H7 (cell line): ENCODE results near the gene GPRASP3. TPM values are rescaled to one million over a fixed set of nuclear protein-coding genes. Genes with fewer than 3 reads are reported as not detected.
"Not testable (repeated sequence)": the region's sequence is repeated elsewhere in the genome, so short reads cannot be mapped to it uniquely, and the experiment has no call there.

Experiments used
- DNase-seq: peaks from one replicate; pipeline ENCODE4 v3.0.0; 2012
- H3K27me3 ChIP-seq: 2 replicates; pipeline ENCODE4 v1.6.0; 2011; ENCODE audit warnings: mild to moderate bottlenecking, low read length; ENCODE audit not compliant: control insufficient read depth, insufficient read depth
- H3K36me3 ChIP-seq: replicated peaks from 2 replicates; pipeline ENCODE4 v1.5.1; 2011; ENCODE audit warnings: low read length; ENCODE audit not compliant: control insufficient read depth, insufficient read depth
- H3K4me3 ChIP-seq: 2 replicates; pipeline ENCODE4 v1.5.1; 2011; ENCODE audit warnings: low read depth, mild to moderate bottlenecking, control low read depth, low read length, moderate library complexity; ENCODE audit not compliant: insufficient read depth
- total RNA-seq: library from RNA; depleted of rRNA; stranded (reverse); fragments of >200 nt; shearing (Covaris generic); gene quantifications from 2 replicates; pipeline ENCODE4 v1.2.3, GENCODE V29; 2014; rRNA removed

The GPRASP3 gene
- 5.3 and 8.2 TPM in 2 replicates for total RNA-seq

- Histone ChIP-seq H3K36me3 (no peaks in the 10 kb centered on the region), H3K27me3 (no peaks in the 10 kb centered on the region), H3K4me3 (no peak within 1 kb of the TSS)
- peak; percentile 42 for DNase-seq
Observed at GRCh38 chrX:102720237-102721168, at the start of gene GPRASP3. TSS of gene GPRASP3 (plus strand) at chrX:102720743. CDS start at chrX:102748996, 28,253 bp downstream.

- no peak overlapping the region for H3K4me3 ChIP-seq
- no peaks in the 10 kb centered on the region for H3K27me3 ChIP-seq
- DNase-seq, result no peak
- H3K36me3 ChIP-seq, result no peaks in the 10 kb centered on the region
Observed at GRCh38 chrX:102672856-102673255, 47.7 kb upstream of the GPRASP3 start.

GRCh38 chrX:102677479-102677878 lies 43.1 kb upstream of the GPRASP3 start:
- DNase-seq, H3K4me3 ChIP-seq, H3K27me3 ChIP-seq, H3K36me3 ChIP-seq: not testable (repeated sequence)

- no peaks in the 10 kb centered on the region for H3K27me3 ChIP-seq
- H3K4me3 ChIP-seq, result no peak overlapping the region
- no peak for DNase-seq
- no peaks in the 10 kb centered on the region for H3K36me3 ChIP-seq
Observed at GRCh38 chrX:102684772-102685520, 35.6 kb upstream of the GPRASP3 start.

GRCh38 chrX:102694749-102695148 lies 25.8 kb upstream of the GPRASP3 start:
- Histone ChIP-seq H3K36me3 (no peaks in the 10 kb centered on the region), H3K4me3 (no peak overlapping the region), H3K27me3 (no peaks in the 10 kb centered on the region)
- DNase-seq, result no peak

- Histone ChIP-seq H3K36me3 (no peaks in the 10 kb centered on the region), H3K27me3 (no peaks in the 10 kb centered on the region), H3K4me3 (no peak overlapping the region)
- no peak for DNase-seq
Observed at GRCh38 chrX:102696306-102696705, 24.2 kb upstream of the GPRASP3 start.

GRCh38 chrX:102697494-102697893 lies 23.0 kb upstream of the GPRASP3 start:
- Histone ChIP-seq H3K27me3 (no peaks in the 10 kb centered on the region), H3K36me3 (no peaks in the 10 kb centered on the region), H3K4me3 (no peak overlapping the region)
- DNase-seq, result no peak

GRCh38 chrX:102708900-102709299 lies 11.6 kb upstream of the GPRASP3 start:
- Histone ChIP-seq H3K27me3 (peaks cover 6% of the 10 kb centered on the region), H3K4me3 (no peak overlapping the region)

GRCh38 chrX:102711872-102712215 lies 8.7 kb upstream of the GPRASP3 start:
- no peak for DNase-seq
- peak overlapping the region; percentile 69 for H3K4me3 ChIP-seq
- no peaks in the 10 kb centered on the region for H3K36me3 ChIP-seq
- peaks cover 6% of the 10 kb centered on the region for H3K27me3 ChIP-seq

More at GRCh38 chrX:102708900-102709299, 11.6 kb upstream of the GPRASP3 start:
- no peaks in the 10 kb centered on the region for H3K36me3 ChIP-seq
- no peak for DNase-seq

- Histone ChIP-seq H3K27me3 (peaks cover 6% of the 10 kb centered on the region), H3K4me3 (peak within 1 kb of the TSS; percentile 69), H3K36me3 (no peaks in the 10 kb centered on the region)
- DNase-seq, result peak; percentile 56
Observed at GRCh38 chrX:102712216-102712966, 8.2 kb upstream of the GPRASP3 start, which contains the start of gene GPRASP2. TSS of gene GPRASP2 (plus strand) at chrX:102712448. CDS start at chrX:102714870, 2,422 bp downstream.

- peak overlapping the region; percentile 69 for H3K4me3 ChIP-seq
- H3K36me3 ChIP-seq, result no peaks in the 10 kb centered on the region
- DNase-seq, result peak; percentile 31
- H3K27me3 ChIP-seq, result peaks cover 6% of the 10 kb centered on the region
Observed at GRCh38 chrX:102712981-102713625, 7.4 kb upstream of the GPRASP3 start.

GRCh38 chrX:102714994-102715393 lies 5.5 kb upstream of the GPRASP3 start:
- DNase-seq, result peak; percentile 13
- H3K4me3 ChIP-seq, result no peak overlapping the region
- H3K27me3 ChIP-seq, result peaks cover 6% of the 10 kb centered on the region
- H3K36me3 ChIP-seq, result no peaks in the 10 kb centered on the region

GRCh38 chrX:102715967-102716366 lies 4.6 kb upstream of the GPRASP3 start:
- no peak overlapping the region for H3K4me3 ChIP-seq
- H3K27me3 ChIP-seq, result peaks cover 6% of the 10 kb centered on the region
- H3K36me3 ChIP-seq, result no peaks in the 10 kb centered on the region
- no peak for DNase-seq

GRCh38 chrX:102721169-102721506 lies 595 bp downstream of the GPRASP3 start:
- H3K4me3 ChIP-seq, result not testable (repeated sequence)

More at GRCh38 chrX:102721169-102721506, 595 bp downstream of the GPRASP3 start:
- not testable (repeated sequence) for H3K27me3 ChIP-seq, H3K36me3 ChIP-seq, DNase-seq
